ENCODE results near the gene GID8. TPM values are rescaled to one million over a fixed set of nuclear protein-coding genes. Genes with fewer than 3 reads are reported as not detected.
A peak's percentile ranks its signal among the peaks of the same experiment; 100 is the strongest.

GID8 gene
- polyA plus RNA-seq, 2 of the 4 experiments (the other 2 are of a cell fraction): 19.2 to 24.5 TPM

- POLR2A ChIA-PET: no interaction called here
Measured at GRCh38 chr20:62980970-62981369, 43.0 kb downstream of the GID8 start.

GRCh38 chr20:62982124-62983075 is 44.5 kb downstream of the GID8 start:
- POLR2A ChIA-PET: no interaction called here
- TF ChIP-seq USF2 (IDR thresholded peaks at IDR 0.05): no peak
- no peak for TF ChIP-seq PHF8 (IDR thresholded peaks at IDR 0.05; ENCODE audit: borderline replicate concordance, low read depth)
- CTCF ChIA-PET: interaction anchor here (0.6 to 2.8 kb wide), 4 partner anchors 10 to 132 kb away, joined by 3 to 9 read pairs (median 3); no protein-coding TSS in a partner anchor

More at GRCh38 chr20:62980970-62981369, 43.0 kb downstream of the GID8 start:
- Histone ChIP-seq H3K4me3 (no peak overlapping the region), H3K4me2 (no peak overlapping the region), H3K27ac (no peak overlapping the region), H3K9me3 (no peaks in the 10 kb centered on the region), H3K4me1 (no peaks in the 10 kb centered on the region)
- DNase-seq (ENCODE audit: low read depth in 1 of 2, low spot score in 1 of 2): peak in 1 of 2 experiments; percentile 37
- no peak for FAIRE-seq
- ATAC-seq: peak in 1 of 2 experiments; percentile 32; a peak in 3 of 6 replicates
- WGBS (ENCODE audit: missing lambda C conversion rate): 52% methylated on average over 20 of the region's 28 CpGs
- TF ChIP-seq HEYL (CRISPR knock-in tag; IDR thresholded peaks at IDR 0.05) (no peak), EHF (CRISPR knock-in tag; IDR thresholded peaks at IDR 0.05) (no peak), RFX5 (IDR thresholded peaks at IDR 0.05) (no peak), PBX3 (IDR thresholded peaks at IDR 0.05) (no peak), MAX (IDR thresholded peaks at IDR 0.05) (no peak), FOSL2 (IDR thresholded peaks at IDR 0.05) (no peak), FOSL2 (CRISPR knock-in tag; IDR thresholded peaks at IDR 0.05) (no peak), EP300 (IDR thresholded peaks at IDR 0.05) (no peak), POLR2AphosphoS2 (conservative IDR thresholded peaks at IDR 0.05; ENCODE audit: low read length) (no peak), FOXS1 (CRISPR knock-in tag; IDR thresholded peaks at IDR 0.05) (no peak), GATA3 (IDR thresholded peaks at IDR 0.05; ENCODE audit: borderline replicate concordance) (no peak), JUN (IDR thresholded peaks at IDR 0.05) (no peak), ZFP36 (IDR thresholded peaks at IDR 0.05; ENCODE audit: borderline replicate concordance, partially characterized antibody) (no peak), EHMT2 (IDR thresholded peaks at IDR 0.05; ENCODE audit: low read depth) (no peak)
- CTCF ChIA-PET: interaction anchor here (2.3 to 2.8 kb wide), 2 partner anchors 8 to 11 kb away, joined by 9 to 15 read pairs; no protein-coding TSS in a partner anchor

GRCh38 chr20:62983210-62983609 is 45.3 kb downstream of the GID8 start:
- ChIA-PET POLR2A (no interaction called here), CTCF (interaction anchor here (0.6 to 2.8 kb wide), 3 partner anchors 11 to 133 kb away, joined by 3 to 9 read pairs (median 3); no protein-coding TSS in a partner anchor)
- TF ChIP-seq ZFP36 (IDR thresholded peaks at IDR 0.05; ENCODE audit: borderline replicate concordance, partially characterized antibody) (peak; percentile 57), HOXA7 (CRISPR knock-in tag; IDR thresholded peaks at IDR 0.05) (no peak)
- Histone ChIP-seq H3K4me1 (no peaks in the 10 kb centered on the region), H3K4me2 (no peak overlapping the region), H3K4me3 (no peak overlapping the region), H3K27ac (no peak overlapping the region), H3K9me3 (no peaks in the 10 kb centered on the region)
- ATAC-seq: no peak
- WGBS (ENCODE audit: missing lambda C conversion rate): 71% methylated on average over 4 of the region's 6 CpGs
- FAIRE-seq: no peak
- DNase-seq (ENCODE audit: low read depth in 1 of 2, low spot score in 1 of 2): no peak

More at GRCh38 chr20:62982124-62983075, 44.5 kb downstream of the GID8 start:
- ATAC-seq (no peak), FAIRE-seq (no peak), DNase-seq (ENCODE audit: low read depth in 1 of 2, low spot score in 1 of 2) (no peak)
- Histone ChIP-seq H3K4me3 (no peak overlapping the region), H3K4me2 (no peak overlapping the region), H3K27ac (no peak overlapping the region), H3K9me3 (no peaks in the 10 kb centered on the region), H3K4me1 (no peaks in the 10 kb centered on the region)
- WGBS (ENCODE audit: missing lambda C conversion rate): 56% methylated on average over 16 of the region's 21 CpGs

All from A549 (cell line).